RWPE2 (cell line): ENCODE results near the gene ZC3H12A.

Source experiments
- ATAC-seq: fragments of 200-7000 bp; cut with Tn5 transposase; 3 replicates; pipeline ENCODE4 v1.9.1; 2021; ENCODE audit warnings: low read depth
- DNase-seq: peaks from one replicate; pipeline ENCODE4 v3.0.0-alpha.2; 2020; ENCODE audit warnings: low spot score
- H3K27ac ChIP-seq: fragments of 450-650 bp; 2 replicates; pipeline ENCODE4 v1.5.1; 2017; ENCODE audit warnings: mild to moderate bottlenecking; ENCODE audit not compliant: poor library complexity, severe bottlenecking
- H3K27me3 ChIP-seq: fragments of 250-450 bp; sonication (Bioruptor Pico); 2 replicates; pipeline ENCODE4 v1.5.1; 2021; ENCODE audit warnings: mild to moderate bottlenecking, moderate library complexity; ENCODE audit not compliant: insufficient read depth, poor library complexity, severe bottlenecking
- H3K36me3 ChIP-seq: fragments of 250-450 bp; sonication (Bioruptor Pico); 2 replicates; pipeline ENCODE4 v1.5.1; 2020; ENCODE audit warnings: low read depth, mild to moderate bottlenecking, moderate library complexity
- H3K4me1 ChIP-seq: fragments of 250-450 bp; sonication (Bioruptor Pico); 2 replicates; pipeline ENCODE4 v1.5.1; 2021; ENCODE audit warnings: mild to moderate bottlenecking, moderate library complexity; ENCODE audit not compliant: insufficient read depth, poor library complexity, severe bottlenecking
- H3K4me3 ChIP-seq: fragments of 250-450 bp; sonication (Bioruptor Pico); 2 replicates; pipeline ENCODE4 v1.5.1; 2021; ENCODE audit warnings: mild to moderate bottlenecking, moderate library complexity; ENCODE audit not compliant: severe bottlenecking
- H3K9me3 ChIP-seq: fragments of 250-450 bp; sonication (Bioruptor Pico); 2 replicates; pipeline ENCODE4 v1.5.1; 2021; ENCODE audit warnings: mild to moderate bottlenecking, moderate library complexity; ENCODE audit not compliant: severe bottlenecking
- CTCF ChIP-seq: fragments of 450-650 bp; IDR thresholded peaks from one replicate; pipeline ENCODE4 v1.5.1; 2017; ENCODE audit warnings: mild to moderate bottlenecking, moderate library complexity; ENCODE audit not compliant: poor library complexity, severe bottlenecking

Gene ZC3H12A

GRCh38 chr1:37479255-37480124, 5.1 kb downstream of the ZC3H12A start:
- Histone ChIP-seq H3K9me3 (no peaks in the 10 kb centered on the region), H3K4me1 (peaks cover 21% of the 10 kb centered on the region), H3K27ac (peak overlapping the region; percentile 98), H3K27me3 (no peaks in the 10 kb centered on the region), H3K36me3 (peaks cover 95% of the 10 kb centered on the region), H3K4me3 (peak overlapping the region; percentile 79)
- DNase-seq (peak; percentile 99), ATAC-seq (peak; percentile 37)
- TF ChIP-seq CTCF: no peak

GRCh38 chr1:37480125-37480466, 5.7 kb downstream of the ZC3H12A start:
- no peaks in the 10 kb centered on the region for H3K27me3 ChIP-seq
- ATAC-seq (no peak), DNase-seq (no peak)
- H3K27ac ChIP-seq: peak overlapping the region; percentile 98
- peak overlapping the region; percentile 21 for H3K4me3 ChIP-seq
- no peak for TF ChIP-seq CTCF
- H3K4me1 ChIP-seq: peaks cover 27% of the 10 kb centered on the region
- peaks cover 94% of the 10 kb centered on the region for H3K36me3 ChIP-seq
- H3K9me3 ChIP-seq: no peaks in the 10 kb centered on the region

- peak overlapping the region; percentile 98 for H3K27ac ChIP-seq
- no peaks in the 10 kb centered on the region for H3K9me3 ChIP-seq
- H3K4me1 ChIP-seq: peaks cover 34% of the 10 kb centered on the region
- ATAC-seq: no peak
- peaks cover 87% of the 10 kb centered on the region for H3K36me3 ChIP-seq
- H3K4me3 ChIP-seq: no peak overlapping the region
- no peaks in the 10 kb centered on the region for H3K27me3 ChIP-seq
- TF ChIP-seq CTCF: no peak
- no peak for DNase-seq
Measured at GRCh38 chr1:37480581-37481288, 6.4 kb downstream of the ZC3H12A start.

- Histone ChIP-seq H3K4me3 (no peak overlapping the region), H3K27me3 (no peaks in the 10 kb centered on the region), H3K9me3 (no peaks in the 10 kb centered on the region), H3K4me1 (peaks cover 37% of the 10 kb centered on the region), H3K36me3 (peaks cover 80% of the 10 kb centered on the region), H3K27ac (peak overlapping the region; percentile 98)
- TF ChIP-seq CTCF: no peak
- no peak for ATAC-seq
- no peak for DNase-seq
Measured at GRCh38 chr1:37481289-37482003, 7.1 kb downstream of the ZC3H12A start.
